PC-3 (cell line): Measurements from ENCODE around the gene ZC3H12C. TPM values are rescaled to one million over a fixed set of nuclear protein-coding genes. Genes with fewer than 3 reads are reported as not detected.

ENCODE experiments used
- ATAC-seq: fragments of 200-7000 bp; cut with Tn5 transposase; 2 replicates; pipeline ENCODE4 v1.9.1; 2020; ENCODE audit warnings: mild to moderate bottlenecking, moderate library complexity
- BruUV-seq: library from RNA; stranded (reverse); fragments of 400-500 nt; replicated peaks from 2 replicates; lab custom pipeline; 2021; lab: Mats Ljungman, UMichigan
- CTCF ChIA-PET: fragments of 300-600 bp; sonication (Branson Sonifier 250); formaldehyde crosslinking; loops from one replicate; lab custom pipeline; 2022; ENCODE audit warnings: antibody characterized with exemption; lab: Charles Lee
- POLR2A ChIA-PET: fragments of 300-600 bp; sonication (Branson Sonifier 250); formaldehyde crosslinking; loops from one replicate; lab custom pipeline; 2022; ENCODE audit warnings: antibody characterized with exemption; ENCODE audit not compliant: unreplicated experiment; lab: Charles Lee
- DNase-seq: peaks from one replicate; pipeline ENCODE4 v3.0.0-alpha.2; 2015
- H2AFZ ChIP-seq: fragments of 300-600 bp; sonication (generic); 2 replicates; pipeline ENCODE4 v1.6.0; 2016; ENCODE audit warnings: antibody characterized with exemption, low read length
- H3F3A ChIP-seq: fragments of 300-600 bp; sonication (generic); one replicate; pipeline ENCODE4 v1.6.0; 2017; ENCODE audit warnings: antibody characterized with exemption, low read length, control low read depth, mild to moderate bottlenecking; ENCODE audit not compliant: unreplicated experiment
- H3K27ac ChIP-seq: fragments of 300-600 bp; sonication (generic); 2 replicates; pipeline ENCODE4 v1.5.1; 2016; ENCODE audit warnings: mild to moderate bottlenecking, low read length
- H3K27me3 ChIP-seq: fragments of 300-600 bp; sonication (generic); 2 replicates; pipeline ENCODE4 v1.6.1; 2016; ENCODE audit warnings: low read length, mixed read lengths
- H3K36me3 ChIP-seq: fragments of 300-600 bp; sonication (generic); 2 replicates; pipeline ENCODE4 v1.6.1; 2016; ENCODE audit warnings: low read depth, mixed run types, low read length, mixed read lengths
- H3K4me1 ChIP-seq: fragments of 300-600 bp; sonication (generic); 2 replicates; pipeline ENCODE4 v1.5.1; 2016; ENCODE audit warnings: low read length; ENCODE audit not compliant: insufficient read depth
- H3K4me2 ChIP-seq: fragments of 300-600 bp; sonication (generic); 2 replicates; pipeline ENCODE4 v1.6.0; 2016; ENCODE audit warnings: low read length
- H3K4me3 ChIP-seq: fragments of 300-600 bp; sonication (generic); 2 replicates; pipeline ENCODE4 v1.5.1; 2016; ENCODE audit warnings: mild to moderate bottlenecking, low read length, mixed read lengths
- H3K79me2 ChIP-seq: fragments of 300-600 bp; sonication (generic); 2 replicates; pipeline ENCODE4 v1.6.1; 2017; ENCODE audit warnings: low read length, mixed read lengths
- H3K9ac ChIP-seq: fragments of 300-600 bp; sonication (generic); 2 replicates; pipeline ENCODE4 v1.6.0; 2016; ENCODE audit warnings: mild to moderate bottlenecking, low read length
- H3K9me2 ChIP-seq: fragments of 300-600 bp; sonication (generic); replicated peaks from 2 replicates; pipeline ENCODE4 v1.6.1; 2016; ENCODE audit warnings: mixed run types, low read length, mixed read lengths
- H3K9me3 ChIP-seq: fragments of 300-600 bp; sonication (generic); 2 replicates; pipeline ENCODE4 v1.6.1; 2016; ENCODE audit warnings: low read length, mixed read lengths
- H4K20me1 ChIP-seq: fragments of 300-600 bp; sonication (generic); 2 replicates; pipeline ENCODE4 v1.6.1; 2016; ENCODE audit warnings: low read length, mixed read lengths
- CTCF ChIP-seq: fragments of 300-600 bp; sonication (generic); conservative IDR thresholded peaks from 2 replicates; pipeline ENCODE4 v1.5.1; 2017; ENCODE audit warnings: antibody characterized with exemption, low read depth, mild to moderate bottlenecking, low read length
- EZH2 ChIP-seq: fragments of 300-600 bp; sonication (generic); IDR thresholded peaks from one replicate; pipeline ENCODE4 v1.6.1; 2017; ENCODE audit warnings: antibody characterized with exemption, mild to moderate bottlenecking, low read length; ENCODE audit not compliant: unreplicated experiment
- EZH2phosphoT487 ChIP-seq: fragments of 300-600 bp; sonication (generic); IDR thresholded peaks from 2 replicates; pipeline ENCODE4 v1.6.1; 2018; ENCODE audit warnings: mild to moderate bottlenecking, antibody characterized with exemption, low read length, borderline replicate concordance
- intact Hi-C: fragments of 100-400 bp; cut with micrococcal nuclease; formaldehyde crosslinking; loops from 2 replicates; pipeline ENCODE4 v1.9.0; 2023
- total RNA-seq: library from RNA; depleted of rRNA; stranded (reverse); fragments of >200 nt; gene quantifications from 2 replicates; pipeline ENCODE4 v1.2.3, GENCODE V29; 2014

ZC3H12C gene
- total RNA-seq, 1 experiment from 2014 or later, result 30.7 TPM

GRCh38 chr11:110093407-110094297 is 460 bp downstream of the ZC3H12C start:
- H3K4me2 ChIP-seq, result peak overlapping the region; percentile 93
- H3K4me3 ChIP-seq, result peak overlapping the region; percentile 83
- DNase-seq (peak; percentile 58), ATAC-seq (peak; percentile 1)
- peak overlapping the region; percentile 95 for H3K27ac ChIP-seq
- ChIA-PET POLR2A (interaction anchor here (0.6 to 1.7 kb wide), 5 partner anchors 28 to 336 kb away, joined by 3 to 8 read pairs (median 5); no protein-coding TSS in a partner anchor), CTCF (interaction anchor here (0.6 to 1.7 kb wide), 4 partner anchors 17 to 154 kb away, joined by 3 to 9 read pairs (median 6); no protein-coding TSS in a partner anchor)
- no peak overlapping the region for H2AFZ ChIP-seq
- H3K9me3 ChIP-seq, result no peaks in the 10 kb centered on the region
- intact Hi-C loops, result loop anchor here (2.0 kb wide), 1 partner anchor 103 kb away; no protein-coding TSS in a partner anchor
- TF ChIP-seq CTCF (no peak), EZH2 (no peak), EZH2phosphoT487 (no peak)
- H3K36me3 ChIP-seq, result peaks cover 14% of the 10 kb centered on the region
- BruUV-seq, result no TSS peak
- no peaks in the 10 kb centered on the region for H3K9me2 ChIP-seq
- peaks cover 46% of the 10 kb centered on the region for H3K4me1 ChIP-seq
- peaks cover 46% of the 10 kb centered on the region for H4K20me1 ChIP-seq
- H3F3A ChIP-seq, result no peaks in the 10 kb centered on the region
- H3K9ac ChIP-seq, result peak overlapping the region; percentile 94
- peaks cover 68% of the 10 kb centered on the region for H3K79me2 ChIP-seq
- H3K27me3 ChIP-seq, result no peaks in the 10 kb centered on the region

GRCh38 chr11:110094298-110095285 is 1.4 kb downstream of the ZC3H12C start:
- BruUV-seq, result TSS peak; percentile 36
- H3K9me2 ChIP-seq, result no peaks in the 10 kb centered on the region
- peaks cover 77% of the 10 kb centered on the region for H3K79me2 ChIP-seq
- TF ChIP-seq EZH2phosphoT487 (no peak), EZH2 (no peak), CTCF (no peak)
- CTCF ChIA-PET, result no interaction called here
- H3K4me2 ChIP-seq, result peak overlapping the region; percentile 93
- peak overlapping the region; percentile 95 for H3K27ac ChIP-seq
- intact Hi-C loops, result loop anchor here (2.0 to 5.0 kb wide), 4 partner anchors 102 to 338 kb away; partner anchors contain the start of gene RDX
- DNase-seq (no peak), ATAC-seq (no peak)
- peak overlapping the region; percentile 83 for H3K4me3 ChIP-seq
- peaks cover 53% of the 10 kb centered on the region for H3K4me1 ChIP-seq
- peak overlapping the region; percentile 94 for H3K9ac ChIP-seq
- no peak overlapping the region for H2AFZ ChIP-seq
- H3K36me3 ChIP-seq, result peaks cover 14% of the 10 kb centered on the region
- POLR2A ChIA-PET, result interaction anchor here (0.7 kb wide), 2 partner anchors 235 to 335 kb away, joined by 3 to 6 read pairs; no protein-coding TSS in a partner anchor
- H3K9me3 ChIP-seq, result no peaks in the 10 kb centered on the region
- H3F3A ChIP-seq, result no peaks in the 10 kb centered on the region
- H3K27me3 ChIP-seq, result no peaks in the 10 kb centered on the region
- H4K20me1 ChIP-seq, result peaks cover 54% of the 10 kb centered on the region
